HepG2 (cell line): ENCODE measurements around the gene NIP7. TPM values are rescaled to one million over a fixed set of nuclear protein-coding genes. Genes with fewer than 3 reads are reported as not detected.
A peak's percentile ranks its signal among the peaks of the same experiment; 100 is the strongest.

Experiments used
- ATF1 ChIP-seq: IDR thresholded peaks from 2 replicates; pipeline ENCODE4 v1.6.1; 2016; ENCODE audit warnings: mild to moderate bottlenecking, control low read depth
- FOSL2 ChIP-seq: sonication (generic); formaldehyde crosslinking; IDR thresholded peaks from 2 replicates; pipeline ENCODE4 v1.4.0; 2020; ENCODE audit warnings: missing genetic modification reagents
- GLI4 ChIP-seq: sonication (generic); formaldehyde crosslinking; IDR thresholded peaks from 2 replicates; pipeline ENCODE4 v1.5.1; 2020; ENCODE audit warnings: missing genetic modification reagents, mild to moderate bottlenecking, moderate library complexity, borderline replicate concordance
- HMG20A ChIP-seq: IDR thresholded peaks from 2 replicates; pipeline ENCODE4 v1.6.1; 2016; ENCODE audit warnings: borderline replicate concordance
- NAIF1 ChIP-seq: sonication (generic); formaldehyde crosslinking; IDR thresholded peaks from 2 replicates; pipeline ENCODE4 v1.5.0; 2020; ENCODE audit warnings: mild to moderate bottlenecking, missing genetic modification reagents, borderline replicate concordance
- NFAT5 ChIP-seq: sonication (generic); formaldehyde crosslinking; IDR thresholded peaks from 2 replicates; pipeline ENCODE4 v1.4.0; 2020; ENCODE audit warnings: missing genetic modification reagents
- NFYB ChIP-seq: sonication (generic); formaldehyde crosslinking; IDR thresholded peaks from 2 replicates; pipeline ENCODE4 v1.4.0; 2020; ENCODE audit warnings: missing genetic modification reagents
- REXO4 ChIP-seq: sonication (generic); formaldehyde crosslinking; IDR thresholded peaks from 2 replicates; pipeline ENCODE4 v1.8.0; 2022; ENCODE audit warnings: missing genetic modification reagents, mild to moderate bottlenecking, borderline replicate concordance
- SCMH1 ChIP-seq: sonication (generic); formaldehyde crosslinking; IDR thresholded peaks from 2 replicates; pipeline ENCODE4 v1.9.0; 2021; ENCODE audit warnings: missing genetic modification reagents, mild to moderate bottlenecking, borderline replicate concordance
- SIN3A ChIP-seq: IDR thresholded peaks from 2 replicates; pipeline ENCODE4 v1.6.1; 2011; ENCODE audit warnings: low read depth, mild to moderate bottlenecking, control low read depth, low read length, borderline replicate concordance
- TBX3 ChIP-seq: fragments of 450-650 bp; IDR thresholded peaks from 2 replicates; pipeline ENCODE4 v1.6.1; 2017; ENCODE audit warnings: antibody characterized with exemption, mild to moderate bottlenecking, inconsistent platforms, borderline replicate concordance
- YY1 ChIP-seq: IDR thresholded peaks from 2 replicates; pipeline ENCODE4 v1.6.1; 2011; ENCODE audit warnings: low read length, low read depth, moderate library complexity, mild to moderate bottlenecking; ENCODE audit not compliant: insufficient read depth, insufficient replicate concordance
- ZBTB25 ChIP-seq: IDR thresholded peaks from 2 replicates; pipeline ENCODE4 v1.6.1; 2018; ENCODE audit warnings: missing genetic modification reagents
- ZBTB33 ChIP-seq: sonication (generic); formaldehyde crosslinking; IDR thresholded peaks from 2 replicates; pipeline ENCODE4 v1.4.0; 2020; ENCODE audit warnings: missing genetic modification reagents
- ZNF282 ChIP-seq: fragments of 450-650 bp; IDR thresholded peaks from 2 replicates; pipeline ENCODE4 v1.6.1; 2018; ENCODE audit not compliant: partially characterized antibody
- ZNF34 ChIP-seq: sonication (generic); formaldehyde crosslinking; IDR thresholded peaks from 2 replicates; pipeline ENCODE4 v1.4.0; 2020; ENCODE audit warnings: mild to moderate bottlenecking, missing genetic modification reagents, borderline replicate concordance
- ZNF543 ChIP-seq: sonication (generic); formaldehyde crosslinking; IDR thresholded peaks from 2 replicates; pipeline ENCODE4 v1.4.0; 2020; ENCODE audit warnings: mild to moderate bottlenecking, missing genetic modification reagents
- polyA plus RNA-seq, 8 experiments: library from polyadenylated mRNA; depleted of rRNA in 3 of 8; stranded (reverse) in 7 of 8; unstranded in 1 of 8; fragments of >200 nt; fragmentation: Illumina TruSeq in 4 of 8; extraction: Trizol in 4 of 8; gene quantifications; 2 replicates each; pipeline versions ENCODE4 v1.2.1 to v1.2.3, GENCODE V29; 2011 to 2016; ENCODE audit warnings: low read depth in 4 of 8, missing spikeins in 1 of 8, mixed read lengths in 1 of 8; ENCODE audit not compliant: insufficient read depth in 1 of 8
- total RNA-seq, 5 experiments: library from RNA; depleted of rRNA; stranded (reverse); fragments of >200 nt; fragmentation: Illumina TruSeq; extraction: Trizol; gene quantifications; 2 replicates each; pipeline ENCODE4 v1.2.3, GENCODE V29; 2016; ENCODE audit warnings: low read depth in 1 of 5
- TF ChIP-seq, protein P1 (sequence below): sonication (generic); formaldehyde crosslinking; IDR thresholded peaks from 2 replicates; pipeline ENCODE4 v1.8.0; 2022; ENCODE audit warnings: mild to moderate bottlenecking, missing genetic modification reagents, borderline replicate concordance

Gene NIP7
- total and polyA plus RNA-seq, 2 of the 13 experiments (the other 11 are each of a cell fraction or from before 2014, with no cell fraction given) = 15.3 to 114 TPM

- peak; percentile 38; the same call in 1 of the 2 replicates for TF ChIP-seq ZBTB33 (CRISPR knock-in tag)
- TF ChIP-seq, protein P1, sequence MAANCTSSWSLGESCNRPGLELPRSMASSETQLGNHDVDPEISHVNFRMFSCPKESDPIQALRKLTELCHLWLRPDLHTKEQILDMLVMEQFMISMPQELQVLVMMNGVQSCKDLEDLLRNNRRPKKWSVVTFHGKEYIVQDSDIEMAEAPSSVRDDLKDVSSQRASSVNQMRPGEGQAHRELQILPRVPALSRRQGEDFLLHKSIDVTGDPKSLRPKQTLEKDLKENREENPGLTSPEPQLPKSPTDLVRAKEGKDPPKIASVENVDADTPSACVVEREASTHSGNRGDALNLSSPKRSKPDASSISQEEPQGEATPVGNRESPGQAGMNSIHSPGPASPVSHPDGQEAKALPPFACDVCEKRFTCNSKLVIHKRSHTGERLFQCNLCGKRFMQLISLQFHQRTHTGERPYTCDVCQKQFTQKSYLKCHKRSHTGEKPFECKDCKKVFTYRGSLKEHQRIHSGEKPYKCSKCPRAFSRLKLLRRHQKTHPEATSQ (CRISPR knock-in tag) = no peak; the same call in 1 of the 2 replicates
- peak; percentile 29; the same call in 1 of the 2 replicates for TF ChIP-seq HMG20A
- peak; percentile 97 for TF ChIP-seq ZBTB25
- TF ChIP-seq NFAT5 (CRISPR knock-in tag) = 0 out of 2 replicates have a peak, but pooled peaks have one; percentile 36
- no peak for TF ChIP-seq ZNF282
- TF ChIP-seq ZNF543 (CRISPR knock-in tag) = peak; percentile 84; the same call in 1 of the 2 replicates
- TF ChIP-seq GLI4 (CRISPR knock-in tag) = peak; percentile 84; the same call in 1 of the 2 replicates
- peak; percentile 96 for TF ChIP-seq SIN3A
- TF ChIP-seq REXO4 (CRISPR knock-in tag) = no peak
- no peak for TF ChIP-seq SCMH1 (CRISPR knock-in tag)
- TF ChIP-seq NAIF1 (CRISPR knock-in tag) = no peak
- peak; percentile 96 for TF ChIP-seq YY1
- TF ChIP-seq ZNF34 (CRISPR knock-in tag) = no peak
- no peak for TF ChIP-seq TBX3
- TF ChIP-seq NFYB (CRISPR knock-in tag) = peak; percentile 53
- peak; percentile 49 for TF ChIP-seq FOSL2 (CRISPR knock-in tag)
- TF ChIP-seq ATF1 (CRISPR knock-in tag) = no peak
These were observed 9.1 kb upstream of the NIP7 start, which contains the start of gene PDF (continued) for GRCh38 chr16:69330286-69331109.
